GM19099 (cell line): Measurements from ENCODE around the gene CXXC5.

ENCODE experiments used
- POLR2A ChIP-seq: IDR thresholded peaks from 3 replicates; pipeline ENCODE4 v1.6.1; 2011; ENCODE audit warnings: low read depth; ENCODE audit not compliant: insufficient read length; ENCODE audit errors: extremely low read depth

The CXXC5 gene

GRCh38 chr5:139678751-139679750 lies 30.9 kb downstream of the CXXC5 start:
- no peak for TF ChIP-seq POLR2A

- TF ChIP-seq POLR2A = no peak
Observed at GRCh38 chr5:139680368-139681111, 32.4 kb downstream of the CXXC5 start.

- no peak for TF ChIP-seq POLR2A
Observed at GRCh38 chr5:139681112-139681458, 32.9 kb downstream of the CXXC5 start.

- no peak for TF ChIP-seq POLR2A
Observed at GRCh38 chr5:139681466-139681865, 33.3 kb downstream of the CXXC5 start.

GRCh38 chr5:139682016-139682975 lies 34.1 kb downstream of the CXXC5 start:
- TF ChIP-seq POLR2A = no peak

- no peak for TF ChIP-seq POLR2A
Observed at GRCh38 chr5:139683295-139684271, 35.4 kb downstream of the CXXC5 start.

- TF ChIP-seq POLR2A = no peak
Observed at GRCh38 chr5:139684350-139684880, 36.3 kb downstream of the CXXC5 start.

GRCh38 chr5:139684881-139685749 lies 37.0 kb downstream of the CXXC5 start:
- TF ChIP-seq POLR2A = no peak

GRCh38 chr5:139685886-139686285 lies 37.7 kb downstream of the CXXC5 start:
- no peak for TF ChIP-seq POLR2A

- TF ChIP-seq POLR2A = no peak
Observed at GRCh38 chr5:139686356-139686705, 38.2 kb downstream of the CXXC5 start.

GRCh38 chr5:139686706-139687441 lies 38.7 kb downstream of the CXXC5 start:
- TF ChIP-seq POLR2A = no peak

- no peak for TF ChIP-seq POLR2A
Observed at GRCh38 chr5:139687656-139688055, 39.5 kb downstream of the CXXC5 start.
